GM18505 (cell line): ENCODE measurements around the gene IFIT5.
"Not testable (repeated sequence)": the region's sequence is repeated elsewhere in the genome, so short reads cannot be mapped to it uniquely, and the experiment has no call there.

Experiments
- ATAC-seq: cut with Tn5 transposase; IDR thresholded peaks from one replicate; pipeline ENCODE4 v1.9.1; 2021; ENCODE audit not compliant: unreplicated experiment
- POLR2A ChIP-seq: IDR thresholded peaks from 4 replicates; pipeline ENCODE4 v1.6.1; 2011; ENCODE audit warnings: borderline replicate concordance; ENCODE audit not compliant: insufficient read depth, insufficient read length; ENCODE audit errors: extremely low read depth

IFIT5 gene

DNA sequence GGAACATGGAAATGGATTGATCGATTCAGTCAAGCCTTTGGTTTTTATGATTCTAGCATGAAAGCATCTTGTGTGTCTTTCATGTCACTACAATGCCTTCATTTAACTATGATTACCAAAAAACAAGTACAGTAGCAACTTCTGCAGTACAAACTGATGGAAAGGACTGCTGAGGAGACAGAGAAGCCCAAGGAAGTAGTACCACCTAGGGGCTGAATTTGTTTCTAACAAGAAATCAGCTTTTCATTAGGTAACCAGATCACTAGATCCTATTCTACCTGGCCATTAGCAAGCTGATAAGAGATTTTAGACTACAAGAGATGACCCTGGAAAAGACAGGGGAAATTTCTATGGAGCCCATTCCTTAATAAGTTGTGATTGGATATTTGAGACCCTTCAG is 25.1 kb upstream of the IFIT5 start:
- no peak for ATAC-seq
- no peak for TF ChIP-seq POLR2A

DNA sequence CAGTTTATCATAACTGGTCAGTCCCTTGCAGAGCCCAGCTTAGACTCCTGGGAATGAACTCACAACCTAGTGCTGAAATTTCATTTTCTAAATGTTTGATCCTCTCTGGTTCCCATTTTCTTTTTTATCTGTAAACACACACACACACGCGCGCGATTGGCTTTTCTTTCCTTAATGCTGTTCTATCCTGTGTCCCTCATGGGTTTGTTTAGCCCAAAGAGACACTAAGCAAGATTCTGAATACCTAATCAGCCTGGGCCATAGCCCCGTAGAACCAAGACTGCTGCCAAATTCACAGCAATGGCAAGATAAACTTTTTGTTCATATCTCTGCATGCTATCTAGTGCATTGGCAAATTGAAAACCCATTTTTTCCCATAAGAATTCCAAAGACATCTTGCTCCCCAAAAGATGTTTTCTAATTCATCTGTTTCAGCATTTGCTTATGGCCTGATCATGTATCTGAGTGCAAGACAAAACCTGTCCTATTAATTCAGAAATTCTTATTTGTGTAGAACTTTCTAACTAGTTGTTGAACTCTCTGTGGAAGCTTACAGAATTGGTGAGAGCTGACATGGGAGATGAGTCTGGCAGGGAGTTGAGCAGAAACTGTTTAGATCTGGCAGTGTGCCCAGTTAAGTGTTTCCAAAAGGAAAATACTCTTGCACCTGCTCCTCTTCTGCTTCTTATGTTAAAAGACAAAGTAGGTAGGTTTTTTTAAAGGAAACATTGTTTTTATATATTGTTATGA is 23.7 kb upstream of the IFIT5 start:
- no peak for TF ChIP-seq POLR2A
- no peak for ATAC-seq

DNA sequence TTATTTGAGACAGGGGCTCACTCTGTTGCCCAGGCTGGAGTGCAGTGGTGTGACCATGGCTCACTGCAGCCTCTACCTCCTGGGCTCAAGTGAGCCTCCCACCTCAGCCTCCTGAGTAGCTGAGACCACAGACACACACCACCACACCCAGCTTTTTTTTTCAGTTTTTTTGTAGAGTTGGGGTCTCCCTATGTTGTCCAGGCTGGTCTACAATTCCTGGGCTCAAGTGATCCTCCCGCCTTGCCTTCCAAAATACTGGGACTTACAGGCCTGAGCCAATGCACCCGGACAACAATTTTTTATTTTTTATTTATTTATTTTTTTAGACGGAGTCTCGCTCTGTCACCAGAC is 23.2 kb upstream of the IFIT5 start:
- not testable (repeated sequence) for ATAC-seq

GRCh38 chr10:89391907-89392756 is 22.2 kb upstream of the IFIT5 start, which contains the start of gene IFIT1:
IFIT1 (plus strand) TSS chr10:89392623; CDS start chr10:89392713, 90 bp downstream.
- ATAC-seq: peak; percentile 85
- TF ChIP-seq POLR2A: peak; percentile 73

DNA sequence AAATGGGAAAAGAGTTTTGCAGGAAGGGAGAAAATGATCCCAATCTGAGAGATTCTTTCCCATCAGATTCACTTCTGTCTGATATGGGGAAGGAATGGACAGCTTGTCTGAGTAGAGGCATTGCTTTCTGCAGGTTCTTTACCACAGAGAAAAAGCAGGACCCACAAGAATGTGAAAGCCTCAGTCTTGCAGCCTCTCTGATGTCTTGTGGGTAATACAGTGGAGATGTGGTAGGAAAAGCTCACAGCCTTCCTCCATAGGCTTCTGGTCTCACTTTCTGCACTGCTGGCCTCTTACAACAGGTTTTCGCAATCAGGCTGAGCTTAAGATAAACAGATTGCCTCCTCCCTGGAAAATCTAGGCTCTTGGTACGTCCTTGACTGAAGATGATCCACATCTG is 21.4 kb upstream of the IFIT5 start:
- peak; percentile 19 for ATAC-seq
- no peak for TF ChIP-seq POLR2A

DNA sequence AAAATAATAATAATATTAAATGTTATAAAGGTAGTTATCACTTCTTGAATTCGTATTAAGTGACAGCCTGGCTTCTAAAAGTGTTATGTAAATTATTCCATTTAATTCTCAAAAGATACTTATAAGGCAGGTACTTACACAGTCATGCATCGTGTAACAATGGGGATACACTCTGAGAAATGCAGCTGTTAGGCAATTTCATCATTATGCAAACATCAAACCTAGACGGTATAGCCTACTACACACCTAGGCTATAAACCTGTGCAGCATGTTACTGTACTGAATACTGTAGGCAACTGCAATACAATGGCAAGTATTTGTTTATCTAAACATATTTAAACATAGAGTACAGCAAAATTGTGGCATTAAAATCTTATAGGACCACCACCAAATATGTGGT is 20.5 kb upstream of the IFIT5 start:
- no peak for ATAC-seq
- TF ChIP-seq POLR2A: no peak

DNA sequence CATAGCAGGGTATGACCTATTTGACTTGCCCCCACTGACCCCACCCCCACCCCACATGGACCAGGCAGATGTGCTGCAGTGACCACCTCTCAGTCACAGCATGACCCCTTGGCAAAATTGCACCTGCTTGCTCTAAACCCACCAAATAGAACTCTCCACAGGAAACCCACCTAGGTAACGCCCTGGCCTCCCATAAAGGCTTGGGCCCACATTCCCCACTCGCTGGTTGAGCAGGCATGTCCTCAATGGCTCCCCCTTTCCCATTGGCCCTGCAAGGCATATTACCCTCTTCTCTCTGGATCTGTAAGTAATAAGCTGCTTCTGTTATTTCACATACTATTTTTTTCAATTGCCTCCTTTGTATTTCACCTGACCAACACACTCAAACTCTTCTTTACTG is 19.2 kb upstream of the IFIT5 start:
- no peak for TF ChIP-seq POLR2A
- no peak for ATAC-seq

- ATAC-seq: no peak
- TF ChIP-seq POLR2A: no peak
These were observed 16.2 kb upstream of the IFIT5 start for GRCh38 chr10:89398003-89398749.

GRCh38 chr10:89399956-89400355 is 14.4 kb upstream of the IFIT5 start:
- no peak for TF ChIP-seq POLR2A
- no peak for ATAC-seq

DNA sequence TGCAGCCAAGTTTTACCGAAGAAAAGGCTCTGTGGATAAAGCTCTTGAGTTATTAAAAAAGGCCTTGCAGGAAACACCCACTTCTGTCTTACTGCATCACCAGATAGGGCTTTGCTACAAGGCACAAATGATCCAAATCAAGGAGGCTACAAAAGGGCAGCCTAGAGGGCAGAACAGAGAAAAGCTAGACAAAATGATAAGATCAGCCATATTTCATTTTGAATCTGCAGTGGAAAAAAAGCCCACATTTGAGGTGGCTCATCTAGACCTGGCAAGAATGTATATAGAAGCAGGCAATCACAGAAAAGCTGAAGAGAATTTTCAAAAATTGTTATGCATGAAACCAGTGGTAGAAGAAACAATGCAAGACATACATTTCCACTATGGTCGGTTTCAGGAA is 11.3 kb upstream of the IFIT5 start:
- no peak for ATAC-seq

DNA sequence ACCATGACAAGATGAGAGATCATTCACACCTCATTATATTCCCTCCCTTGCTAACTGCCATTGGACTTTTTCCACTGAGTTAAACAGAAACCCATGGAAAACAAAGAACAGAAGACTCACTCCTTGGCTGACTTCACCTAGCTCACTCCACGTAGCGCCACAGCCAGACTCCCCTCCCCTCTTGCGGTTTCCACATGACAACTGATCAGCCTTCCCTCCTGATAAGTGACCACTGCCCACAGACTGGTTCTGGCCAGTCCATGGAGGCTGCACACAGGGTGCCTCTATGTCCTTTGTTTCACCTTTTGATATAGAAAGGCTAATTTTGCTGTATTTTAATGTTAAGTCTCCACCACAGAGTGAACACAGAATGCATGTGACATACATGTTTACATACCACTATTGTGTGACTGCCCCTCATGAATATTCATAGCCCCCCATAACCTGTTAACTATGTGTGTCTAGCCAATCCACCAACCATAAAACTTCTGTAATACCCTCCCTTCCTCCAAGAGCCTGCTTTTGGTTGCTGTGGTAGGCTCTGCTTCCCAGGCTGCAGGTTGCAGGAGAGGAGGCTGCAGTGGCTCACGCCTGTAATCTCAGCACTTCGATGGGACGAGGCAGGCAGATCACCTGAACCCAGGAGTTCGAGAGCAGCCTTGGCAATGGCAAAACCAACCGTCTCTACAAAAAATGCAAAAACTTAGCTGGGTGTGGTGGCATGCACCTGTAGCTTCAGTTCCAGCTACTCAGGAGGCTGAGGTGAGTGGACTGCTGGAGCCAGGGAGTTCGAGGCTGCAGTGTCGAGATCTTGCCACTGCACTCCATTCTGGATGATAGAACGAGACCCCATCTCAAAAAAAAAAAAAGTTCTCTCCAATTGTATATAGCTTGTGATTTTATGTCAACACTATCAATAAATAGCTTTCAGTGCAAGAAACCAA is 10.0 kb upstream of the IFIT5 start:
- no peak for ATAC-seq
- TF ChIP-seq POLR2A: no peak

More for the DNA sequence above, 11.3 kb upstream of the IFIT5 start:
- TF ChIP-seq POLR2A: no peak

DNA sequence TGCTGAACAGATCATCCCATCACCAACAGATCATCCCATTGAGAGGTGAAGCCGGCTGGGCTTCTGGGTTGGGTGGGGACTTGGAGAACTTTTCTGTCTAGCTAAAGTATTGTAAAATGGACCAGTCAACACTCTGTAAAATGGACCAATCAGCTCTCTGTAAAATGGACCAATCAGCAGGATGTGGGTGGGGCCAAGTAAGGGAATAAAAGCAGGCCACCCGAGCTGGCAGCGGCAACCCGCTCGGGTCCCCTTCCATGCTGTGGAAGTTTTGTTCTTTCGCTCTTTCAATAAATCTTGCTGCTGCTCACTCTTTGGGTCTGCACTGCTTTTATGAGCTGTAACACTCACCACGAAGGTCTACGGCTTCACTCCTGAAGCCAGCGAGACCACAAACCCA is 8.2 kb upstream of the IFIT5 start:
- ATAC-seq: not testable (repeated sequence)

DNA sequence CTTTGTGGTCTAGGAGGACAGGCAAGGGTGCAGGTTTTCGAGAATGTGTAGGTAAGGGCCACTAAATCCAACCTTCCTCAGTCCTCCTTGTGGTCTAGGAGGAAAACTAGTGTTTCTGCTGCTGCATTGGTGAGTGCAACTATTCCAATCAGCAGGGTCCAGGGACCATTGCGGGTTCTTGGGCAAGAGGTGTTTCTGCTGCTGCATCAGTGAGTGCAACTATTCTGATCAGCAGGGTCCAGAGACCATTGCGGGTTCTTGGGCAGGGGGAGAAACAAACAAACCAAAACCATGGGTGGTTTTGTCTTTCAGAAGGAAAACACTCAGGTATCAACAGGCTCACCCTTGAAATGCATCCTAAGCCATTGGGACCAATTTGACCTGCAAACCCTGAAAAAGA is 6.6 kb upstream of the IFIT5 start:
- ATAC-seq: not testable (repeated sequence)

GRCh38 chr10:89409282-89409681 is 5.1 kb upstream of the IFIT5 start:
- not testable (repeated sequence) for ATAC-seq

- ATAC-seq: not testable (repeated sequence)
These were observed 3.8 kb upstream of the IFIT5 start for GRCh38 chr10:89410551-89410950.

DNA sequence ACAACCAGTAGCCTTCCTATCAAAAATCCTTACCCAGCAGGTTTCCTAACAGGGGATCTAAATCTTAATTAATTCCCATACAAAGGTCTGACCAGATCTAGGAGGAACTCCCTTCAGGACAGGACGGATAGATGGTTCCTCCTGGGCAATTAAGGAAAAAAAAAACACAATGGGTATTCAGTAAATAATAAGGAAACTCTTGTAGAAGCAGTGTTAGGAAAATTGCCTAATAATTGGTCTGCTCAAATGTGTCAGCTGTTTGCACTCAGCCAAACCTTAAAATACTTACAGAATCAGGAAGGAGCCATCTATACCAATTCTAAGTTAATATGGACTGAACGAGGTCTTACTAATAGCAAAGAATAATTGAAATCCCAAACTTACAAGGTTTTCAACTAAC is 3.2 kb upstream of the IFIT5 start:
- not testable (repeated sequence) for ATAC-seq

DNA sequence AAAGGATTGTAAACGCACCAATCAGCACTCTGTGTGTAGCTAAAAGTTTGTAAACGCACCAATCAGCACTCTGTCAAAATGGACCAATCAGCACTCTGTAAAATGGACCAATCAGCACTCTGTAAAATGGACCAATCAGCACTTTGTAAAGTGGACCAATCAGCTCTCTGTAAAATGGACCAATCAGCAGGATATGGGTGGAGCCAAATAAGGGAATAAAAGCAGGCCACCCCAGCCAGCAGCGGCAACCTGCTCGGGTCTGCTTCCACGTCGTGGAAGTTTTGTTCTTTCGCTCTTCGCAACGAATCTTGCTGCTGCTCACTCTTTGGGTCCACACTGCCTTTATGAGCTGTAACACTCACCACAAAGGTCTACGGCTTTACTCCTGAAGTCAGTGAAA is 2.1 kb upstream of the IFIT5 start:
- not testable (repeated sequence) for ATAC-seq
